ENCODE results near the gene TAS2R50. TPM values are rescaled to one million over a fixed set of nuclear protein-coding genes. Genes with fewer than 3 reads are reported as not detected.

TAS2R50 gene
- total RNA-seq, 1 donor = 6.2 TPM

GRCh38 chr12:11014234-11014633 is 27.5 kb upstream of the TAS2R50 start:
- H3K4me3 ChIP-seq (ENCODE audit: insufficient read depth, low read length) = no peak overlapping the region
- no peak for DNase-seq (ENCODE audit: insufficient read length, low spot score, missing footprints)

GRCh38 chr12:11007608-11008007 is 20.9 kb upstream of the TAS2R50 start:
- Histone ChIP-seq H3K9me3 (ENCODE audit: low read depth, low read length) (no peaks in the 10 kb centered on the region), H3K27me3 (ENCODE audit: insufficient read depth, low read length) (no peaks in the 10 kb centered on the region), H3K4me3 (ENCODE audit: insufficient read depth, low read length) (no peak overlapping the region), H3K4me2 (ENCODE audit: insufficient read depth, low read length) (no peak overlapping the region), H3K4me1 (ENCODE audit: insufficient read depth, low read length) (no peaks in the 10 kb centered on the region), H3K27ac (ENCODE audit: low read depth, low read length) (no peak overlapping the region), H4K20me1 (ENCODE audit: insufficient read depth, low read length) (no peaks in the 10 kb centered on the region), H3K79me2 (ENCODE audit: insufficient read depth, low read length) (no peaks in the 10 kb centered on the region), H2AFZ (ENCODE audit: low read length) (no peak overlapping the region), H3K36me3 (ENCODE audit: insufficient read depth, low read length) (no peaks in the 10 kb centered on the region)
- DNase-seq (ENCODE audit: insufficient read length, low spot score, missing footprints) = no peak
- TF ChIP-seq, protein P1, sequence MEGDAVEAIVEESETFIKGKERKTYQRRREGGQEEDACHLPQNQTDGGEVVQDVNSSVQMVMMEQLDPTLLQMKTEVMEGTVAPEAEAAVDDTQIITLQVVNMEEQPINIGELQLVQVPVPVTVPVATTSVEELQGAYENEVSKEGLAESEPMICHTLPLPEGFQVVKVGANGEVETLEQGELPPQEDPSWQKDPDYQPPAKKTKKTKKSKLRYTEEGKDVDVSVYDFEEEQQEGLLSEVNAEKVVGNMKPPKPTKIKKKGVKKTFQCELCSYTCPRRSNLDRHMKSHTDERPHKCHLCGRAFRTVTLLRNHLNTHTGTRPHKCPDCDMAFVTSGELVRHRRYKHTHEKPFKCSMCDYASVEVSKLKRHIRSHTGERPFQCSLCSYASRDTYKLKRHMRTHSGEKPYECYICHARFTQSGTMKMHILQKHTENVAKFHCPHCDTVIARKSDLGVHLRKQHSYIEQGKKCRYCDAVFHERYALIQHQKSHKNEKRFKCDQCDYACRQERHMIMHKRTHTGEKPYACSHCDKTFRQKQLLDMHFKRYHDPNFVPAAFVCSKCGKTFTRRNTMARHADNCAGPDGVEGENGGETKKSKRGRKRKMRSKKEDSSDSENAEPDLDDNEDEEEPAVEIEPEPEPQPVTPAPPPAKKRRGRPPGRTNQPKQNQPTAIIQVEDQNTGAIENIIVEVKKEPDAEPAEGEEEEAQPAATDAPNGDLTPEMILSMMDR (IDR thresholded peaks at IDR 0.05; ENCODE audit: extremely low read depth, low read depth, low read length) = no peak

More at GRCh38 chr12:11014234-11014633, 27.5 kb upstream of the TAS2R50 start:
- H2AFZ ChIP-seq (ENCODE audit: low read length) = no peak overlapping the region
- TF ChIP-seq, protein P1 (IDR thresholded peaks at IDR 0.05; ENCODE audit: extremely low read depth, low read depth, low read length) = no peak
- no peak overlapping the region for H3K4me2 ChIP-seq (ENCODE audit: insufficient read depth, low read length)
- no peaks in the 10 kb centered on the region for H4K20me1 ChIP-seq (ENCODE audit: insufficient read depth, low read length)
- H3K27ac ChIP-seq (ENCODE audit: low read depth, low read length) = no peak overlapping the region
- H3K4me1 ChIP-seq (ENCODE audit: insufficient read depth, low read length) = no peaks in the 10 kb centered on the region
- no peaks in the 10 kb centered on the region for H3K27me3 ChIP-seq (ENCODE audit: insufficient read depth, low read length)
- no peaks in the 10 kb centered on the region for H3K36me3 ChIP-seq (ENCODE audit: insufficient read depth, low read length)
- H3K9me3 ChIP-seq (ENCODE audit: low read depth, low read length) = no peaks in the 10 kb centered on the region
- no peaks in the 10 kb centered on the region for H3K79me2 ChIP-seq (ENCODE audit: insufficient read depth, low read length)

GRCh38 chr12:10998204-10998603 is 11.5 kb upstream of the TAS2R50 start, which contains the start of gene TAS2R20:
Gene TAS2R20, minus strand, starts transcription at chr12:10998304. Its CDS starts 429 bp downstream, at chr12:10997875.
- no peak within 1 kb of the TSS for H3K4me2 ChIP-seq (ENCODE audit: insufficient read depth, low read length)
- no peaks in the 10 kb centered on the region for H4K20me1 ChIP-seq (ENCODE audit: insufficient read depth, low read length)
- no peak within 1 kb of the TSS for H2AFZ ChIP-seq (ENCODE audit: low read length)
- H3K4me3 ChIP-seq (ENCODE audit: insufficient read depth, low read length) = no peak within 1 kb of the TSS
- no peaks in the 10 kb centered on the region for H3K9me3 ChIP-seq (ENCODE audit: low read depth, low read length)
- no peaks in the 10 kb centered on the region for H3K4me1 ChIP-seq (ENCODE audit: insufficient read depth, low read length)
- no peaks in the 10 kb centered on the region for H3K36me3 ChIP-seq (ENCODE audit: insufficient read depth, low read length)
- no peak for DNase-seq (ENCODE audit: insufficient read length, low spot score, missing footprints)
- TF ChIP-seq, protein P1 (IDR thresholded peaks at IDR 0.05; ENCODE audit: extremely low read depth, low read depth, low read length) = no peak
- no peaks in the 10 kb centered on the region for H3K79me2 ChIP-seq (ENCODE audit: insufficient read depth, low read length)
- no peaks in the 10 kb centered on the region for H3K27me3 ChIP-seq (ENCODE audit: insufficient read depth, low read length)
- H3K27ac ChIP-seq (ENCODE audit: low read depth, low read length) = no peak within 1 kb of the TSS

DNA sequence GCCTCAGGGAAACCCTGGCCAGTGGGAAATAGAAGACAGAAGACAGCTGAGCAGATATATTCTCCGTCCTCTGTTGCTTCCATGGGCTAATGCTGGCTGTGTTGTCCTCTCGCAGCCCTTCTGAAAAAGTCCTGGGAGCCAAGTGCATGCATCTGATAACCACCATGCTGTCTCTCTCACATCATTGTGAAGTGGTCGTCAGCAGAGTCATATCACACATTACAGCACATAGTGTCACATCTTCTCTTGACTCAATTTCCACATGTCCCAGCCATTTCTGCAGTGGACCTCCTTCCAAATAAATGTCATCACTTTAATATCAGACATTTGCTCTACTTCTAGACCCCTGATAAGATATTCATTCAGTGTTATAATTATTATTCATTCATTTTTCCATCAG is 7.6 kb upstream of the TAS2R50 start:
- H3K4me3 ChIP-seq (ENCODE audit: insufficient read depth, low read length) = no peak overlapping the region
- no peak overlapping the region for H3K27ac ChIP-seq (ENCODE audit: low read depth, low read length)
- TF ChIP-seq, protein P1 (IDR thresholded peaks at IDR 0.05; ENCODE audit: extremely low read depth, low read depth, low read length) = no peak
- no peaks in the 10 kb centered on the region for H3K27me3 ChIP-seq (ENCODE audit: insufficient read depth, low read length)
- no peaks in the 10 kb centered on the region for H3K9me3 ChIP-seq (ENCODE audit: low read depth, low read length)
- no peak for DNase-seq (ENCODE audit: insufficient read length, low spot score, missing footprints)
- H3K36me3 ChIP-seq (ENCODE audit: insufficient read depth, low read length) = no peaks in the 10 kb centered on the region
- H3K79me2 ChIP-seq (ENCODE audit: insufficient read depth, low read length) = no peaks in the 10 kb centered on the region
- H4K20me1 ChIP-seq (ENCODE audit: insufficient read depth, low read length) = no peaks in the 10 kb centered on the region
- no peak overlapping the region for H2AFZ ChIP-seq (ENCODE audit: low read length)
- no peak overlapping the region for H3K4me2 ChIP-seq (ENCODE audit: insufficient read depth, low read length)
- H3K4me1 ChIP-seq (ENCODE audit: insufficient read depth, low read length) = no peaks in the 10 kb centered on the region

All from osteoblast (primary cell).